Esophagus squamous epithelium (tissue), 4 donors: Measurements from ENCODE around the gene TCF21.

Experiments used
- CTCF ChIP-seq, 6 experiments: fragments of 450-650 bp in 4 of 6; fragments of 200-600 bp in 2 of 6; sonication (generic) in 2 of 6; IDR thresholded peaks; one replicate each; pipeline ENCODE4 v1.5.1; 2016 to 2019; ENCODE audit warnings: antibody characterized with exemption in 6 of 6, mild to moderate bottlenecking in 4 of 6, moderate library complexity in 4 of 6
- POLR2A ChIP-seq, 4 donors: fragments of 450-650 bp; IDR thresholded peaks; one replicate each; pipeline ENCODE4 v1.6.1; 2017; ENCODE audit warnings: antibody characterized with exemption in 4 of 4, mild to moderate bottlenecking in 4 of 4, moderate library complexity in 3 of 4

GRCh38 chr6:133892813-133893691, 4.1 kb downstream of the TCF21 start:
- TF ChIP-seq CTCF (IDR thresholded peaks at IDR 0.05) (no peak), POLR2A (IDR thresholded peaks at IDR 0.05) (no peak)
